ENCODE data around the gene TPRN. TPM values are rescaled to one million over a fixed set of nuclear protein-coding genes. Genes with fewer than 3 reads are reported as not detected.
A peak's percentile ranks its signal among the peaks of the same experiment; 100 is the strongest.
"Not testable (repeated sequence)": the region's sequence is repeated elsewhere in the genome, so short reads cannot be mapped to it uniquely, and the experiment has no call there.

Gene TPRN
- total and polyA plus RNA-seq, 2 experiments from 2014 or later, result 6.4 to 29.2 TPM

GRCh38 chr9:137243626-137244485 is 43.3 kb upstream of the TPRN start:
- H3K27ac ChIP-seq (ENCODE audit: low read depth), result 0 out of 2 replicates have a peak overlapping the region, but pooled peaks have one; percentile 26
- Mint-ChIP-seq H3K4me3 (peak overlapping the region; percentile 86), H3K9me3 (no peaks in the 10 kb centered on the region), H3K27me3 (ENCODE audit: insufficient read depth, low read depth, poor library complexity) (peaks cover 24% of the 10 kb centered on the region), H3K36me3 (ENCODE audit: low read depth) (peaks cover 31% of the 10 kb centered on the region), H3K4me1 (peaks cover 30% of the 10 kb centered on the region), H3K27ac (peak overlapping the region; percentile 59)
- peaks cover 18% of the 10 kb centered on the region; the same call in 1 of the 2 replicates for H3K4me1 ChIP-seq (ENCODE audit: insufficient read depth)
- H3K4me3 ChIP-seq, result no peak overlapping the region; the same call in 1 of the 2 replicates
- no peak; the same call in 2 of the 3 replicates for ATAC-seq
- peaks cover 27% of the 10 kb centered on the region for H3K79me2 ChIP-seq (replicated peaks; ENCODE audit: insufficient read depth)
- peaks cover 16% of the 10 kb centered on the region for H4K20me1 ChIP-seq (replicated peaks; ENCODE audit: insufficient read depth)
- DNase-seq (ENCODE audit: low spot score), result no peak
- H3K36me3 ChIP-seq (ENCODE audit: insufficient read depth), result no peaks in the 10 kb centered on the region
- peak; percentile 38 for TF ChIP-seq POLR2AphosphoS5 (IDR thresholded peaks at IDR 0.05; ENCODE audit: low read depth)
- no peak for TF ChIP-seq CREB1 (CRISPR knock-in tag; IDR thresholded peaks at IDR 0.05; ENCODE audit: low read depth)
- peak overlapping the region; percentile 26; the same call in 1 of the 2 replicates for H3K4me2 ChIP-seq
- H2AFZ ChIP-seq, result no peak overlapping the region
- H3K9me2 ChIP-seq (ENCODE audit: insufficient read depth), result no peaks in the 10 kb centered on the region
- H3F3A ChIP-seq (replicated peaks; ENCODE audit: low read depth), result 0 out of 2 replicates have a peak, but pooled peaks cover 29% of the 10 kb centered on the region
- no peaks in the 10 kb centered on the region for H3K27me3 ChIP-seq (ENCODE audit: insufficient read depth)

DNA sequence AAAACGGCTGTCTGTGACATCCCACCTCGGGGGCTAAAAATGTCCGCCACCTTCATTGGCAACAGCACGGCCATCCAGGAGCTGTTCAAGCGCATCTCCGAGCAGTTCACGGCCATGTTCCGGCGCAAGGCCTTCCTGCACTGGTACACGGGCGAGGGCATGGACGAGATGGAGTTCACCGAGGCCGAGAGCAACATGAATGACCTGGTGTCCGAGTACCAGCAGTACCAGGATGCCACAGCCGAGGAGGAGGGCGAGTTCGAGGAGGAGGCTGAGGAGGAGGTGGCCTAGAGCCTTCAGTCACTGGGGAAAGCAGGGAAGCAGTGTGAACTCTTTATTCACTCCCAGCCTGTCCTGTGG is 42.7 kb upstream of the TPRN start:
- H3K27ac Mint-ChIP-seq; H3K9me2 ChIP-seq (ENCODE audit: insufficient read depth); H3K36me3 ChIP-seq (ENCODE audit: insufficient read depth); ATAC-seq; H3K4me2 ChIP-seq; H2AFZ ChIP-seq; DNase-seq (ENCODE audit: low spot score); H3K9me3 Mint-ChIP-seq; H3K4me3 ChIP-seq; H3K27me3 ChIP-seq (ENCODE audit: insufficient read depth); H3K27ac ChIP-seq (ENCODE audit: low read depth): not testable (repeated sequence)
- Mint-ChIP-seq H3K27me3 (ENCODE audit: insufficient read depth, low read depth, poor library complexity) (peaks cover 26% of the 10 kb centered on the region), H3K4me3 (peak overlapping the region; percentile 86), H3K36me3 (ENCODE audit: low read depth) (peaks cover 31% of the 10 kb centered on the region), H3K4me1 (peaks cover 32% of the 10 kb centered on the region)
- H4K20me1 ChIP-seq (replicated peaks; ENCODE audit: insufficient read depth), result peaks cover 16% of the 10 kb centered on the region
- peaks cover 18% of the 10 kb centered on the region; the same call in 1 of the 2 replicates for H3K4me1 ChIP-seq (ENCODE audit: insufficient read depth)
- peaks cover 29% of the 10 kb centered on the region for H3K79me2 ChIP-seq (replicated peaks; ENCODE audit: insufficient read depth)
- 0 out of 2 replicates have a peak, but pooled peaks cover 29% of the 10 kb centered on the region for H3F3A ChIP-seq (replicated peaks; ENCODE audit: low read depth)

DNA sequence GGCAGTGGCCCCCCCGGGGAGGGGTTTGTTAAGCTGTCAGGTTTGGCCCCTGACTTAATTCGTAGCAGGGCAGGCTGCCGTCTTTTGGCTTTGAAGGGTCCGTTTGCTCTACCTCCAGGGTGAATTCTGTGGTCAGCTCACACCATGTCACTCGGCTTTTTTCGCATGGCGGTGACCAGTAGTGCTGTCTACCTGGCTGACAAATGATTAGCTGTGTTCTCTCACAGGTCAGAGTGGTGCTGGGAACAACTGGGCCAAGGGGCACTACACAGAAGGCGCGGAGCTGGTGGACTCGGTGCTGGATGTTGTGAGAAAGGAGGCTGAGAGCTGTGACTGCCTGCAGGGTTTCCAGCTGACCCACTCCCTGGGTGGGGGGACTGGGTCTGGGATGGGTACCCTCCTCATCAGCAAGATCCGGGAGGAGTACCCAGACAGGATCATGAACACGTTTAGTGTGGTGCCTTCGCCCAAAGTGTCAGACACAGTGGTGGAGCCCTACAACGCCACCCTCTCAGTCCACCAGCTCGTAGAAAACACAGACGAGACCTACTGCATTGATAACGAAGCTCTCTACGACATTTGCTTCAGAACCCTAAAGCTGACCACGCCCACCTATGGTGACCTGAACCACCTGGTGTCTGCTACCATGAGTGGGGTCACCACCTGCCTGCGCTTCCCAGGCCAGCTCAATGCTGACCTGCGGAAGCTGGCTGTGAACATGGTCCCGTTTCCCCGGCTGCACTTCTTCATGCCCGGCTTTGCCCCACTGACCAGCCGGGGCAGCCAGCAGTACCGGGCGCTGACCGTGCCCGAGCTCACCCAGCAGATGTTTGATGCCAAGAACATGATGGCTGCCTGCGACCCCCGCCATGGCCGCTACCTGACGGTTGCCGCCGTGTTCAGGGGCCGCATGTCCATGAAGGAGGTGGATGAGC is 42.0 kb upstream of the TPRN start:
- Mint-ChIP-seq H3K9me3 (no peaks in the 10 kb centered on the region), H3K27ac (0 out of 2 replicates have a peak overlapping the region, but pooled peaks have one; percentile 44), H3K36me3 (ENCODE audit: low read depth) (peaks cover 31% of the 10 kb centered on the region), H3K27me3 (ENCODE audit: insufficient read depth, low read depth, poor library complexity) (peaks cover 29% of the 10 kb centered on the region), H3K4me3 (peak overlapping the region; percentile 86), H3K4me1 (peaks cover 35% of the 10 kb centered on the region)
- Histone ChIP-seq H3K79me2 (replicated peaks; ENCODE audit: insufficient read depth) (peaks cover 29% of the 10 kb centered on the region), H4K20me1 (replicated peaks; ENCODE audit: insufficient read depth) (peaks cover 16% of the 10 kb centered on the region), H3K27me3 (ENCODE audit: insufficient read depth) (no peaks in the 10 kb centered on the region), H3K9me2 (ENCODE audit: insufficient read depth) (no peaks in the 10 kb centered on the region), H2AFZ (no peak overlapping the region), H3F3A (replicated peaks; ENCODE audit: low read depth) (0 out of 2 replicates have a peak, but pooled peaks cover 29% of the 10 kb centered on the region), H3K27ac (ENCODE audit: low read depth) (no peak overlapping the region; the same call in 1 of the 2 replicates), H3K4me3 (peak overlapping the region; percentile 89), H3K4me1 (ENCODE audit: insufficient read depth) (peaks cover 20% of the 10 kb centered on the region; the same call in 1 of the 2 replicates), H3K36me3 (ENCODE audit: insufficient read depth) (no peaks in the 10 kb centered on the region), H3K4me2 (peak overlapping the region; percentile 90)
- no peak for ATAC-seq
- TF ChIP-seq, protein P1, sequence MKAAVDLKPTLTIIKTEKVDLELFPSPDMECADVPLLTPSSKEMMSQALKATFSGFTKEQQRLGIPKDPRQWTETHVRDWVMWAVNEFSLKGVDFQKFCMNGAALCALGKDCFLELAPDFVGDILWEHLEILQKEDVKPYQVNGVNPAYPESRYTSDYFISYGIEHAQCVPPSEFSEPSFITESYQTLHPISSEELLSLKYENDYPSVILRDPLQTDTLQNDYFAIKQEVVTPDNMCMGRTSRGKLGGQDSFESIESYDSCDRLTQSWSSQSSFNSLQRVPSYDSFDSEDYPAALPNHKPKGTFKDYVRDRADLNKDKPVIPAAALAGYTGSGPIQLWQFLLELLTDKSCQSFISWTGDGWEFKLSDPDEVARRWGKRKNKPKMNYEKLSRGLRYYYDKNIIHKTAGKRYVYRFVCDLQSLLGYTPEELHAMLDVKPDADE (IDR thresholded peaks at IDR 0.05), result no peak
- no peak for TF ChIP-seq ZNF114 (CRISPR knock-in tag; IDR thresholded peaks at IDR 0.05)
- TF ChIP-seq STAT1 (IDR thresholded peaks at IDR 0.05; ENCODE audit: unreplicated experiment), result no peak
- no peak for TF ChIP-seq REST (IDR thresholded peaks at IDR 0.05; ENCODE audit: unreplicated experiment)
- no peak for TF ChIP-seq EZH2 (IDR thresholded peaks at IDR 0.05; ENCODE audit: low read depth, unreplicated experiment)
- TF ChIP-seq POLR2AphosphoS5 (IDR thresholded peaks at IDR 0.05; ENCODE audit: low read depth), result no peak
- no peak for DNase-seq (ENCODE audit: low spot score)

All from GM23338 (cell line).